Right ventricle myocardium inferior (tissue), 1 donor: Measurements from ENCODE around the gene PCDH15. TPM values are rescaled to one million over a fixed set of nuclear protein-coding genes. Genes with fewer than 3 reads are reported as not detected.
"Not testable (repeated sequence)": the region's sequence is repeated elsewhere in the genome, so short reads cannot be mapped to it uniquely, and the experiment has no call there.

Source experiments
- ATAC-seq: fragments of 200-7000 bp; cut with Tn5 transposase; one replicate; pipeline ENCODE4 v1.9.1; 2020; ENCODE audit warnings: mild to moderate bottlenecking, moderate library complexity
- DNase-seq: peaks from one replicate; pipeline ENCODE4 v3.0.0; 2021; ENCODE audit errors: missing footprints
- intact Hi-C: fragments of 100-400 bp; cut with DNase I; formaldehyde crosslinking; loops from one replicate; pipeline ENCODE4 v1.11.0; 2022
- total RNA-seq: library from RNA; stranded (reverse); fragmentation: NEBNext Ultra II Directional; extraction: Animal tissue kit (Norgen Biotek cat#: 25700); gene quantifications from one replicate; pipeline ENCODE4 v1.2.1, GENCODE V29; 2021
- donor health status: DM: no; HTN: yes; CAD: no; lungs with severe emphysema.

Gene PCDH15
- total RNA-seq, 1 donor from 2014 or later: 0.41 TPM

- ATAC-seq: peak; percentile 13
- intact Hi-C loops: no loop called here
These were observed 206.7 kb downstream of the PCDH15 start for GRCh38 chr10:54594289-54594688.

GRCh38 chr10:54587971-54588370, 213.1 kb downstream of the PCDH15 start:
- DNase-seq: no peak
- no peak for ATAC-seq
- intact Hi-C loops: no loop called here

More at GRCh38 chr10:54594289-54594688, 206.7 kb downstream of the PCDH15 start:
- DNase-seq: no peak

- no peak for ATAC-seq
- DNase-seq: no peak
- intact Hi-C loops: no loop called here
These were observed 215.5 kb downstream of the PCDH15 start for GRCh38 chr10:54585572-54585971.

- ATAC-seq (no peak), DNase-seq (no peak)
- intact Hi-C loops: no loop called here
These were observed 223.3 kb downstream of the PCDH15 start for GRCh38 chr10:54577682-54578081.

GRCh38 chr10:54576541-54576940, 224.5 kb downstream of the PCDH15 start:
- no peak for DNase-seq
- intact Hi-C loops: no loop called here

GRCh38 chr10:54559498-54559897, 241.5 kb downstream of the PCDH15 start:
- no peak for DNase-seq
- intact Hi-C loops: no loop called here
- no peak for ATAC-seq

More at GRCh38 chr10:54576541-54576940, 224.5 kb downstream of the PCDH15 start:
- ATAC-seq: no peak

GRCh38 chr10:54554028-54554427, 247.0 kb downstream of the PCDH15 start:
- ATAC-seq (no peak), DNase-seq (no peak)
- intact Hi-C loops: no loop called here

- intact Hi-C loops: no loop called here
- ATAC-seq (no peak), DNase-seq (no peak)
These were observed 251.0 kb downstream of the PCDH15 start for GRCh38 chr10:54550016-54550415.

GRCh38 chr10:54531296-54531695, 269.7 kb downstream of the PCDH15 start:
- DNase-seq: no peak
- ATAC-seq: no peak
- intact Hi-C loops: no loop called here

- intact Hi-C loops: no loop called here
- DNase-seq: no peak
- ATAC-seq: no peak
These were observed 270.7 kb downstream of the PCDH15 start for GRCh38 chr10:54530299-54530698.

GRCh38 chr10:54525816-54526215, 275.2 kb downstream of the PCDH15 start:
- ATAC-seq (no peak), DNase-seq (no peak)
- intact Hi-C loops: no loop called here

GRCh38 chr10:54515244-54515643, 285.8 kb downstream of the PCDH15 start:
- DNase-seq, ATAC-seq, intact Hi-C loops: not testable (repeated sequence)

- no peak for ATAC-seq
- intact Hi-C loops: no loop called here
- DNase-seq: no peak
These were observed 297.2 kb downstream of the PCDH15 start for GRCh38 chr10:54503863-54504262.

- intact Hi-C loops: no loop called here
- no peak for ATAC-seq
- no peak for DNase-seq
These were observed 299.1 kb downstream of the PCDH15 start for GRCh38 chr10:54501929-54502328.

- intact Hi-C loops: no loop called here
- peak; percentile 64 for ATAC-seq
- DNase-seq: no peak
These were observed 304.2 kb downstream of the PCDH15 start for GRCh38 chr10:54496852-54497251.

- intact Hi-C loops: no loop called here
- no peak for DNase-seq
These were observed 313.3 kb downstream of the PCDH15 start for GRCh38 chr10:54487743-54488142.

GRCh38 chr10:54485971-54486370, 315.1 kb downstream of the PCDH15 start:
- intact Hi-C loops: no loop called here
- no peak for DNase-seq
- ATAC-seq: no peak

More at GRCh38 chr10:54487743-54488142, 313.3 kb downstream of the PCDH15 start:
- ATAC-seq: no peak

- ATAC-seq (no peak), DNase-seq (no peak)
- intact Hi-C loops: no loop called here
These were observed 316.8 kb downstream of the PCDH15 start for GRCh38 chr10:54484186-54484585.

- no peak for DNase-seq
- intact Hi-C loops: no loop called here
- no peak for ATAC-seq
These were observed 322.4 kb downstream of the PCDH15 start for GRCh38 chr10:54478601-54479000.

- intact Hi-C loops: no loop called here
- no peak for DNase-seq
- ATAC-seq: no peak
These were observed 323.3 kb downstream of the PCDH15 start for GRCh38 chr10:54477738-54478137.

- DNase-seq (no peak), ATAC-seq (no peak)
- intact Hi-C loops: no loop called here
These were observed 330.8 kb downstream of the PCDH15 start for GRCh38 chr10:54470324-54470631.
